COLO668 (cell line): ENCODE measurements around the gene KYAT1.
"Not testable (repeated sequence)": the region's sequence is repeated elsewhere in the genome, so short reads cannot be mapped to it uniquely, and the experiment has no call there.

Experiments
- DNase-seq: peaks from one replicate; lab custom pipeline; 2025; ENCODE audit not compliant: unreplicated experiment; lab: John Stamatoyannopoulos, UW

The KYAT1 gene

DNA sequence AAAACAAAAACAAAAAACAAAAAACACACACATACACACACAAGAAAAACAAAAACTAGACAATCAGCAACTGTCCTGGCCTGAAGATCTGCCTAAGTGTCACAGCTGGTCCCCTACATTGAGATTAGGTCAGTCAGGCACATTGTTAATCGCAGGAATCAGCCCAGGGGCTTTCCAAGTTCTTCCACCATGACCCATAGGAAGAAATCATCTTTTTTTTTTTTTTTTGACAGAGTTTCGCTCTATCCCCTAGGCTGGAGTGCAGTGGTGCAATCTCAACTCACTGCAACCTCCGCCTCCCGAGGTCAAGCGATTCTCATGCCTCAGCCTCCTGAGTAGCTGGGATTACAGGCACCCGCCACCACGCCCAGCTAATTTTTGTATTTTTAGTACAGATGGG lies 38.6 kb downstream of the KYAT1 start:
- DNase-seq: not testable (repeated sequence)

DNA sequence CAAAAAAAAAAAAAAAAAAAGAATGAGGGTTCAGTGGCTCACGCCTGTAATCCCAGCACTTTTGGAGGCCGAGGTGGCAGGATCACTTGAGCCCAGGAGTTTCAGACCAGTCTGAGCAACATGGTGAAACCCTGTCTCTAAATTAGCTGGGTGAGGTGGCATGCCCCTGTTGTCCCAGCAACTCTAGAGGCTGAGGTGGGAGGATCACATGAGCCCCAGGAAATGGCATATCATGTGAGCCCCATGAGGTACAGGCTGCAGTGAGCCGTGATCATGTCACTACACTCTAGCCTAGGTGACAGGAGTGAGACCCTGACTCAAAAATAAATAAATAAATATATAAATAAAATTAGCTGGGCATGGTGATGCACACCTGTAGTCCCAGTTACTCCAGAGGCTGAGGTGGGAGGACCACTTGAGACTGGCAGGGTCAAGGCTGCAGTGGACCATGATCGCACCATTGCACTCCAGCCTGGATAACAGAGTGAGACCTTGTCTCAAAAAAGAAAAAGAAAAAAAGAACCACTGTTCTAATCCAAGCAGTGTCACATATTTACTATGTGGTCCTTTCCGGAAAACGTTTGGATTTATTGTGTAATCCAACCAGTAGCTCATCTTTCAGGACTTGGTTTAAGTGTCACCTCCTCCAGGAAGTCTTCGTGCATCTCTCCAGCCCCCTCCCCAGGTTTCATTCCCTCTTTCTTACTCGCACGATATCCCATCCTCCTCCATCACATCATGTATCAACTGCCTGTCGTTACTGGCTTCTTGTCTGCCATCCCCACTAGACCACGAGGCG lies 39.9 kb downstream of the KYAT1 start:
- DNase-seq: no peak

DNA sequence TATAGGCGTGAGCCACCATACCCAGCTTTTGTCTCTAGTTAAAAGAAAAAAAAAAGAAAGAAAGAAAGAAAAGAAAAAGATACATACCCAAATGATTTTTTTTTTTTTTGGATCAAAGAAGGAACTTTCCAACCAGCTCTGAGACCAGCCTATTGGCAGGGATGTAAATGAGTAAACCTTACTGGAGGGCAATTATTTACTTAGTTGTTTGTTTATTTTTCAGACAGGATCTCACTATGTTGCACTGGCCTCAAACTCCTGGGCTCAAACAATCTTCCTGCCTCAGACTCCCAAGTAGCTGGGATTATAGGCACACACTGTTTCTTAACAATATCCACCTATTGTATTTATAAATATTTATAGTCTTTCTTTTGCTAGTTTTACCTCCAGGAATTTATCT lies 41.2 kb downstream of the KYAT1 start:
- no peak for DNase-seq

DNA sequence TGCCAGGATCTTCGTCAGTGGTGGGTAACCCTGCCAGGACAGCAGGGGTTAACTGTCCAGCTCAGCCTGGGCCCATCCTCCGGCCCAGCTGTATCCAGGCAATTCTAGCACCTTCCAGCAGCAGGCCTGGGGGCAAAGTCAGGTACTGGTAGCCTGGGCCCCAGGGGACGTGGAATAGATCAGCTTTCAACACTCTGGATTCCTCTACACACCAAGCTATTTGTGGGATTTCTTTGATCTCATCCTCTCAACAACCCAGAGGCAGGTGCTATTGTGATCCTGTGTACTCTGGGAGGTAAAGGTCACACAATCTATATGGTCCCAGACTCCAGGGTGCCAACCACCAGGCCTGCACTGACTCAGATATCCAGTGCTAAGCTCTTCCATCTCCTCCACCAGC lies 43.4 kb downstream of the KYAT1 start:
- DNase-seq: no peak

DNA sequence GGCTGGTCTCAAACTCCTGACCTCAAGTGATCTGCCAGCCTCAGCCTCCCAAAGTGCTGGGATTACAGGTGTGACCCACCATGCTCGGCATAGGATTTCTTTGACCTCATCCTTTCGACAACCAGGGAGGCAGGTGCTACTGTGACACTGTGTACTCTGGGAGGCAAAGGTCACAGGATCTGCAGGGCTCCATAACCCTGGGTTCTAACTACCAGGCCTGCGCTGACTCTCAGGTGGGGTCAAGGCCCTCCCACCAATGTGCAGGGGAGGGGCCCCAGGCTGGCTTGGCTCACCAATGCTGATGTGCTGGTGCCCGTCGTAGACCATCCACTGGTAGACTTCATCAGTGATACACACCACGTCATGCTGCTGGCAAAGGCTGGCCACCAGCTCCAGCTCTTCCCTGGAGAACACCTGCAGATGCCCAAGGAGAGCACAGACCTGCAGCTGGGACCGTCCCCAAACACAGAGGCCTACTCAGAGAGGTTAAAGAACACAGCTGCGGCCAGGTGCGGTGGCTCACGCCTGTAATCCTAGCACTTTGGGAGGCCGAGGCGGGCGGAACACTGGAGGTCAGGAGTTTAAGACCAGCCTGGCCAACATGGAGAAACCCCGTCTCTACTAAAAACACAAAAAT lies 45.1 kb downstream of the KYAT1 start:
- no peak for DNase-seq

DNA sequence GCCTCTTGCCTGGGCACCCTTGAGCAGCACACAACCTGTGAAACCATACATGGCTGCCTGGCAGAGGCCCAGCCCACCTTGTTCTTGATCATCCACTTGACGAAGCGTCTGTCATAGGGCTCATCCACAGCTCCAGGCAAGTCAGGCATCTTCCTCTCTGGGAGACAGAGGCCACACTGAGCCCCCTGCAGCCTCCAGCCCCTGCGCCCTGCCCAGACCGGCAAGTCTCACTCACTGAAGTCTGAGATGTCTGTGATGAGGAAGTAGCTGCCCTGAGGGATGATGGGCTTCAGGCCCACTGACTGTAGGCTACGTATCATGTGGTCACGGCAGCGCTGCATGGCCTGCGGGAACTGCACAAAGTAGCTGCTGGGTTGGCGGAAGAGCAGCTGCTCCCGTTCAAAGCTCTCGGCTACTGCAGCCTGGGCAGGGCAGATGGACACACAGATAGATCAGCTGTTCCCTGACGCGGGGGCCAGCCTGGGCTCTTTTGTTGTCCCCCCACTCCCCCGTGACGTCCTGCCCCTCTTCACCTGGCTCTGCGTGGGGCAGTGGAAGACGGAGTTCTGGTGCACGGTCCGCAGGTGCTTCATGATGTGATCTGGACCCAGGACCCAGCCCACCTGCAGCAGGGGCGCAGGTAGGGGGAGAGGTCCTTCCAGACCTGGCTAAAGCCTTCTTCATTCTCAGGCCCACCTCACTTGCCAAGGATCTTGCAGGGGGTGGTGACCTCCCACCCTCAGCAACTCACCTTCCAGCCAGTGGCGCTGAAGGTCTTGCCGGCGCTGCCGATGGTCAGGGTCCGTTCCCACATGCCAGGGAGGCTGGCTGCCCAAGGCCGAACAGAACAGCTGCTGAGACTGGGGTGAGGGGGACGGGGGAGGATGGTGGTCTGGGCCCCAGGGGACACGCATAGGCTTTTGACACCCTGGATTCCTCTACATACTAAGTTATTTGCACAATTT lies 46.2 kb downstream of the KYAT1 start:
- DNase-seq: no peak

DNA sequence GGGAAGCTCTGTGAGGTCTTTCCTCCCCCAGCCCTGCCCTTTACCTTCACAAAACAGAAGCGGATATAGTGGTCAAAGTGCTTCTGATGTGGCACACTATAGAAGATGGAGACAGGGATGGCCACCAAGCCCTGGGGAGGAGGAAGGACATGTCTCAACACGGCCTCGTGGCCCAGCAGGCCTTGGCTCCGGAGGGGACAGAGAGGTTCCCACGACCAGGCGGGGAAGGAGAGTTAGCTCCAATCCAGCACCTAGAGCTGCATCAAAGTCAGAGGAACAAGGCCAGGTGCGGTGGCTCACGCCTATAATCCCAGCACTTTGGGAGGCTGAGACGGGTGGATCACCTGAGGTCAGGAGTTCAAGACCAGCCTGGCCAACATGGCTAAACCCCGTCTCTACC lies 48.1 kb downstream of the KYAT1 start:
- DNase-seq: no peak

DNA sequence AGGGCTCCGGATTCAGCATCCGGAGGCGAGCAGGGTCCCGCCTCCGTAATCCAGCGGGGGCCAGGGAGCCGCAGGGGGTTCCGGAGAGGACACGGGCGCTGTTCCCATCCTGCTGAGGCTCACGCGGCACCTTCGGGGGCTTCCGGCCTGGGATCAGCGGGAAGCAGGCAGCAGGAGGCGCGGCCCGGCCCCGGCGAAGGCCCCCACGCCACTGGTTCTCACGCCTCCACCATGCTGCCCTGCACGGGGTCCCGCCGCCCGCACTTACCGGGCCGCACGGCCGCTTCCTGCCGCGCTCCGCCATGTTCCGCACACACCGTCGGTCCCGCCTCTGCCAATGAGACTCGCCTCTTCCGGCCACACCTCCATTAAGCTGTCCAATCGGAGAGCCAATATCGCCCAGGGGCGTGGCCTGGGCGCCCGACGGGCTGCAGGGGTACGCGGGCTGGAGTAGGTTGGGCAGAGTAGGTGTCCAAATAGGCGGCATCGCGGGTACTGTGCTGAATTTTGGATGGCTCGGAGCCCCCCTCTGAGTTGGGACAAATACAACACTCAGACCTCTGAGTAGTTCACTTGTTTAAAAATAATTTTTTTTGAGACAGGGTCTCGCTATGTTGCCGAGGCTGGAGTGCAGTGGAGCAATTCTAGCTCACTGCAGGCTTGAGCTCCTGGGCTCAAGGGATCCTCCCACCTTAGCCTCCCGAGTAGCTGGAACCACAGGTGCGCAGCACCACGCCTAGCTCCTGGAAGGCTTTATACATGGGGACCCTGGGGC lies 52.1 kb downstream of the KYAT1 start, which contains the start of gene SPOUT1:
Gene SPOUT1 (minus strand): TSS at position 318 of the 775 bp plus-strand sequence. CDS start 14 bp downstream, at position 304.
- DNase-seq: peak; percentile 95

DNA sequence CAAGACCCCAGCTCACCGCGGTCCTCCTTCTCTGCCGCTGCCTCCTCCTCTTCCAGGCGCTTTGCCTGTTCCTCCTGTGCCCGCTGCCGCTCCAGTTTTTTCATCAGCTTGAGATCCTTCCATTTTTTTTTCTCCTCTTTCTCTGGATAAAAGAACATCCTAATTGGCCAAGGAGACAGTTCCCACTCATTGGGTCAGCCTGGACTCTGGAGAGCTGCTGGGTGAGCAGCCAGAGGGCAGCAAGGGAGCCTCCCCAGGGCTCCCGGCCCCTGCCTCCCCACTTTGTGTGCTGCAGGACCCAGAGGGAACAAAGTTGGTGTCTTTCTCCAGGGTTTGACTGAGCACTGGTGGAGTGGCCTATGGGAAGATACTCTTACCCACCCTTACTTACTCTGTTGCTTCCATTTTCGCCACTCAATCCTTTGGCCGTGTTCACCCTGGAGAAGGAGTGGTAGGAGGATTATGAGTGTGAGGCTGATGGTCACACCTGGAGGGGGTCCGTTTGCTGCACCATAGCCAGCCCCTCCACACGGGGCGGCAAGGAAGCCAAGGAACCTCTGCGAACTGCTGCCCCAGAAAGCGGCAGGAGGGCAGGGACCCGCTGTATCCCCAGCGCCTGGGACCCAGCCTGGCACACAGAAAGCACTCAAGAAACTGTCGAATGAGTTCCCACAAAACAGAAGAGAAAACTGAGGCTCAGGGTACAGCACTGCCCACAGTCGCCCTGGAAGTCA lies 52.9 kb downstream of the KYAT1 start:
- no peak for DNase-seq

DNA sequence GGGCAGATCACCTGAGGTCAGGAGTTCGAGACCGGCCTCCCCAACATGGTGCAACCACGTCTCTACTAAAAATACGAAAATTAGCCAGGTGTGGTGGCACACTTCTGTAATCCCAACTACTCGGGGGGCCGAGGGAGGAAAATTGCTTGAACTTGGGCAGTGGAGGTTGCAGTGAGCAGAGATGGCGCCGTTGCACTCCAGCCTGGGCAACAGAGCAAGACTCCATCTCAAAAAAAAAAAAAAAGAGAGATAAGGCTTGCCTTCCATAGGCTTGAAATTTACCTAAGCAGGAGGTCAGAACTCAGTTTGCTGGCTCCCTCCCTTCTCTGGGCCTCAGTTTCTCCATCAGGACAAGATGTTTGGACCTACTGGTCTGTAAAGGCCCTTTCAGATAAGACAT lies 53.5 kb downstream of the KYAT1 start:
- no peak for DNase-seq

DNA sequence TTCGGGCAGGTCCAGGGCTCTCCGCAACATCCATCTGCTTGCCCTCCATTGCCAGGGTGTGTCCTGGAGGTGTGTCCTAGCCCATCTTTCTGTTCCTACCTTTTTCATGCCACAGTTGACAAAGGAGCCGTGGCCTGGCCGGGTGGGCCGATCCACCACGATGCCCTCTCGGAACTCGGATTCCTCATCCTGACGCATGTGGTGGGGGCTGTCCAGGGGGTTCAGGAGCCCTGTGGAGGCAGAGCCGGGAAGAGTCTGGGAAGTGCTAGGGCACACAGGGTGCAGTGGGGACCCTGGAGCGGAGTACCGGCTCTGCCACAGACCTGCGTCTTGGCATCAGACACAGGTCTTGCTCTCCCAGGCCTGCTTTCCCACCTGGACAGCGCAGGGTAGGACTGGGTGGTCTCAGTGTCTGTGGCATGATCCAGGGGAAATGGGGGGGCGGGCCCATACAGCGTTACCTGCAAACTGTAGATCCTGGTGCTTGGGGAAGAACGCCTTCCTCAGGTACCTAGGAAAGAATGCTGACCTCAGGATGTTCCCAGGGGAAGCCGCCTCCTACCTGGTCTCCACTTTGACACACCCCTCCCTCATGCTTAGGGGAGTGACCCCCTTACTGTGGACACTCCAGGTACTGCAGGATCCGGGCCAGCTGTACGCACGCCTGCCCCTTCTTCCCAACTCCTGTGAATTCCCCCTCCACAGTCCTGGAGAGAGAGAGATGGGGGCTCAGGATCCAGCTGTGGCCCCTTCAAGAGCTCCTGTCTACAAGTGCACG lies 55.6 kb downstream of the KYAT1 start:
- DNase-seq: no peak

DNA sequence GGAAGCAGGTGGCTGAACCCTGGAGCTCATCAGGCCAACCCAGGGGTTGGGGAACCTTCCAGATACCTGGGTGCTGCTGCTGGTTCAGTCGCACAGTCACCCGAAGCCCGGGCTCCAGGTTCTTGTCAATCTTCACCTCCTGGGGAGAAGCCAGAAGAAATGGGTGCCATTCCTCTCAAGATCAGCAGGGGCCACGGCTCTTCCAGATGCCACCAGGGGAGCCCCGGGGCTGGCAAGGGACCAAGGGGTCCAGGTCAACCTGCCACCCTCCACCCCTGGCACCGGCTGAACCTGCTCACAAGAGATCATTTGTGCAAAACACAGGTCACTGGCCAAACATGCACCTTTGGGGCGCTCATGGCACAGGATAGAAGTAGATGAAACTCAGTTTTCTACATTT lies 56.8 kb downstream of the KYAT1 start:
- no peak for DNase-seq

DNA sequence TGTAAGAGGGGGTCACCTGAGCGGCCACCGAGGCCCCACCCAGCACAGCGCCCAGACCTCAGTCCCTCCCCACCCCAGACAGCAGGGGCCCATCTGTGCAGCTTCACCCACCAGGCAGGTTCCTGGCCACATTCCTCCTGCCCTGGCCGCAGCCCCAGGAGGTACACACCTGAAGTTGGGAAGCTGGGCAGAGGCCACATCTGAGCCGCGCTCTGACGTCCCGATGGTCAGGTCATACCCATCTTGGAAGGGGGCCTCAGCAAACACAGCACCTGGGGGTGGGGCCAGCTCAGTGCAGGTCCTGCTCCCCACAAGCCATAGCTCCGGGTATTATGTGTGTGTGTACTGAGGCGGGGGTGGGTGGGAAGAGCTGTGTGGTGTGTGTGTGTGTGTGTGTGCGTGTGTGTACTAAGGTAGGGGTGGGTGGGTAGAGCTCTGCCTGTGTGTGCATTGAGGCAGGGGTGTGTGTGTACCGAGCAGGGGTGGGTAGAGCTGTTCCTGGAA lies 57.8 kb downstream of the KYAT1 start:
- DNase-seq: no peak

DNA sequence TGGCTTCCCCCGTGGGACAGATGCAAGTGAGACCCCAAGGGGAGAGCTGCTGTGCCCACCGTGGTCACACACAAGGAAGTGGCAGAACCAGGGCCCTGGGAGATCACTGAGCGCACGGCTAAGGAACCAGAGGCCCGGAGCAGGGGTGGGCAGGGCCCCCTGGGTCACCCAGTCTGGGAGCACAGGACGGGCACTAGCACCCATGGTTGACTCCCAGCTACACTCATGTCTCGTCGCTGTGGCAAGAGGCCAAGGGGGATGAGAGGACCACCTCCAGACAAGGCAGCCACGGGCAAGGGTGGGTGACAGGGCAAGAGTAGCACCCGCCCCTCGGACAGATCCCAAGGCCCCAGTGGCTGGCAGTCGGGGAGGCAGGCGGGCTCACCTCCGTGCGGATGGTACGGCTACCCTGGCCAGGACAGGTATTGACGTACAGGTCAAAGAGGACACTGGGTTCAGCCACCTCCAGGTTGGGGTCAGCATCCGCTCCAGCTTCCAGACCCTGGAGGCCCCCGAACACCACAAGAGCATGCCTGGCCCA lies 58.3 kb downstream of the KYAT1 start:
- no peak for DNase-seq

DNA sequence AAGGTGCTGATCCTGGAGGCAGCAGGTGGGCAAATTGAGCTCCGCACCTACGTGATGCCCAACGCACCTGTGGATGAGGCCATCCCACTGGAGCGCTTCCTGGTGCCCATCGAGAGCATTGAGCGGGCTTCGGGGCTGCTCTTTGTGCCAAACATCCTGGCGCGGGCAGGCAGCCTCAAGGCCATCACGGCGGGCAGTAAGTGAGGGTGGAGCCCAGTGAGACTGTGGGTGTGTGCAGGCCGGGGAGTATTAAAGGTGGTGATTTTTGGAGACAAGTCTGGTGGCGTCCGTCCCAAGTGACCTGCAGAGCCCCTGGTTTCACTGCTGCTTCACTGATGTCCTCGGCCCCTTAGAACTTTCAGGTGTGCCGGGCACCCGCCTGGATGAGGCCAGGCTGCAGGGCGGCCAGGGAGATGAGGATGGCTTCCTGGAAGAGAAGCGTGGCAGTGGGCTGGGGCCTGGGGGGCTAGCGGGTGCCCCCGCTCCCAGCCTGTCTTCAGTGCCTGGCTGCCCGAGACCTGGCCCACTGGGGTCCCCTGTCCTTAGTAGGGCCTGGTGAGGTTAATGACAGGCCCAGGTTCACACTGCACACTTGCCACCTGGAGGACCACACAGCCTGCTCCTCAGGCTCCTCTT lies 59.2 kb downstream of the KYAT1 start:
- no peak for DNase-seq

DNA sequence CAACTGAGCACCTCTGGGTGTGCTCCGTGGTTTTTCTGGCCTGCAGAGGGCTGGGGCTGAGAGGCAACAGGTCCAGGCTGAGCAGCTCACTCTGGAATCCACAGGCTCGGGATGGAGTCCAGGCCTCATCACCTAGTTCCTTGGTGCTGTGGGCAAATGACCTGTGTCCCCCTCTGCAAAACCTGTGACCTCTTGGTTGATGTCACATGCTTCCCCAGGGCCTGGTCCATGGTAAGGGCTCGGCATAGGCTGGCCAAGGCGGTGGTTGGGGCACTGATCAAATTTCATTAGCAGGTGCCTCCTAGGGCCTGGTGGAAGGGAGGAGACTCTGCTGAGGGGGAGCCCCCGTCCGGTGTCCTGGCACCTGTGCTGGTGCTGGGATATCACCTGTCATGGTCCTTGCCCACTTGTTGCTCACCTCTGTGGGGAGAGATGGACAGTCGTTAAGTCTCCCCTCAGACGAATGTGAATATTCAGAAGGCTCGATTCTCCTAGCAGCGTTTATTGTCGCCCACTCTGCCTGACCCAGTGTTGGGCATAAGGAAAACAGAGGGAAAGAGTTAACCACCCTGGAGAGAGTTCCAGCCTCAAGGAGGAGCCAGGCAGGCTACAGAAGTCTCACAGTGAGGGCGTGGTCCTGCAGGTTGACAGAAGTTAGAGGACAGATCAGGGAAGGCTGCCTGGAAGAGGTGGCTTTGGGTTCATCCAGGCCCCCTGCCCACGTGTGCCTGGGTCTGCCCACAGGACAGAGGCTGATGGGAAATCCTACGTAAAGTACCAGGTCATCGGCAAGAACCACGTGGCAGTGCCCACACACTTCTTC lies 60.0 kb downstream of the KYAT1 start:
- no peak for DNase-seq
